HG03045 (cell line): ENCODE results near the gene EFCAB9.

ENCODE experiments used
- ATAC-seq: cut with Tn5 transposase; IDR thresholded peaks from one replicate; pipeline ENCODE4 v1.9.1; 2021; ENCODE audit warnings: mild to moderate bottlenecking, moderate library complexity; ENCODE audit not compliant: unreplicated experiment

Gene EFCAB9

GRCh38 chr5:172165465-172165864 is 28.5 kb upstream of the EFCAB9 start:
- peak; percentile 57 for ATAC-seq

GRCh38 chr5:172166030-172166826 is 27.7 kb upstream of the EFCAB9 start:
- no peak for ATAC-seq

GRCh38 chr5:172167895-172168294 is 26.1 kb upstream of the EFCAB9 start:
- ATAC-seq: no peak

GRCh38 chr5:172168311-172168710 is 25.7 kb upstream of the EFCAB9 start:
- no peak for ATAC-seq

GRCh38 chr5:172169216-172169615 is 24.8 kb upstream of the EFCAB9 start:
- no peak for ATAC-seq

GRCh38 chr5:172170251-172170701 is 23.7 kb upstream of the EFCAB9 start:
- ATAC-seq: no peak

GRCh38 chr5:172171118-172171517 is 22.9 kb upstream of the EFCAB9 start:
- no peak for ATAC-seq

GRCh38 chr5:172172912-172173563 is 20.9 kb upstream of the EFCAB9 start:
- ATAC-seq: no peak

- no peak for ATAC-seq
These were observed 20.3 kb upstream of the EFCAB9 start for GRCh38 chr5:172173564-172174153.

- ATAC-seq: peak; percentile 47
These were observed 18.7 kb upstream of the EFCAB9 start for GRCh38 chr5:172175263-172175719.

- no peak for ATAC-seq
These were observed 16.8 kb upstream of the EFCAB9 start for GRCh38 chr5:172177176-172177575.

GRCh38 chr5:172178301-172178987 is 15.5 kb upstream of the EFCAB9 start:
- ATAC-seq: no peak

- peak; percentile 37 for ATAC-seq
These were observed 14.7 kb upstream of the EFCAB9 start for GRCh38 chr5:172178991-172179989.

- ATAC-seq: no peak
These were observed 13.0 kb upstream of the EFCAB9 start for GRCh38 chr5:172180936-172181335.

- no peak for ATAC-seq
These were observed 11.7 kb upstream of the EFCAB9 start for GRCh38 chr5:172182291-172182690.

GRCh38 chr5:172183881-172184280 is 10.1 kb upstream of the EFCAB9 start:
- ATAC-seq: no peak

- ATAC-seq: no peak
These were observed 8.9 kb upstream of the EFCAB9 start for GRCh38 chr5:172185096-172185461.

GRCh38 chr5:172186114-172186695 is 7.8 kb upstream of the EFCAB9 start:
- ATAC-seq: no peak

- ATAC-seq: peak; percentile 32
These were observed 6.6 kb upstream of the EFCAB9 start for GRCh38 chr5:172187118-172188032.
